ENCODE results near the gene ATL2. TPM values are rescaled to one million over a fixed set of nuclear protein-coding genes. Genes with fewer than 3 reads are reported as not detected.
"Not testable (repeated sequence)": the region's sequence is repeated elsewhere in the genome, so short reads cannot be mapped to it uniquely, and the experiment has no call there.

ATL2 gene
- total RNA-seq, 1 donor from 2014 or later: 77.5 TPM

DNA sequence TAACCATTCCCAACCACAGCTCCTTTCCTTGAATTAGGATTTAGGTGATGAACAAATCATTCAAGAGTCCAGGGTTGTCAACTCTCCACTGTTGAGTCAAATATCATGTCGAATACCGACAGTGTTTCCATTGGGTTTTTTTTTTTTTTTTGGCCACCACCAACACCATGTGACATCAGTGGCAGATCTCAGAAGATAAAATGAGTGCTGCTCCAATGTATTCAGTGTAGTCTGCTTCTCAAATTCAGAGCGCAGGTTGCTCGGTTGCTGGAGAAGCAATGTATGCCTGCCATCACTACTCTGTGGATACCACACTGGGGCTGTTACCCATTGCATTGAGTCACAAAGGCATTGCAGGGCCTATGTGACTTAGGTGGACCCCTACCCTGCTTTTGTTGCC lies 10.8 kb upstream of the ATL2 start:
- H3K4me3 ChIP-seq (ENCODE audit: low read depth, low read length): no peak overlapping the region
- DNase-seq (ENCODE audit: low read depth): no peak
- TF ChIP-seq, protein P1, sequence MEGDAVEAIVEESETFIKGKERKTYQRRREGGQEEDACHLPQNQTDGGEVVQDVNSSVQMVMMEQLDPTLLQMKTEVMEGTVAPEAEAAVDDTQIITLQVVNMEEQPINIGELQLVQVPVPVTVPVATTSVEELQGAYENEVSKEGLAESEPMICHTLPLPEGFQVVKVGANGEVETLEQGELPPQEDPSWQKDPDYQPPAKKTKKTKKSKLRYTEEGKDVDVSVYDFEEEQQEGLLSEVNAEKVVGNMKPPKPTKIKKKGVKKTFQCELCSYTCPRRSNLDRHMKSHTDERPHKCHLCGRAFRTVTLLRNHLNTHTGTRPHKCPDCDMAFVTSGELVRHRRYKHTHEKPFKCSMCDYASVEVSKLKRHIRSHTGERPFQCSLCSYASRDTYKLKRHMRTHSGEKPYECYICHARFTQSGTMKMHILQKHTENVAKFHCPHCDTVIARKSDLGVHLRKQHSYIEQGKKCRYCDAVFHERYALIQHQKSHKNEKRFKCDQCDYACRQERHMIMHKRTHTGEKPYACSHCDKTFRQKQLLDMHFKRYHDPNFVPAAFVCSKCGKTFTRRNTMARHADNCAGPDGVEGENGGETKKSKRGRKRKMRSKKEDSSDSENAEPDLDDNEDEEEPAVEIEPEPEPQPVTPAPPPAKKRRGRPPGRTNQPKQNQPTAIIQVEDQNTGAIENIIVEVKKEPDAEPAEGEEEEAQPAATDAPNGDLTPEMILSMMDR (conservative IDR thresholded peaks at IDR 0.05; ENCODE audit: low read depth, low read length): no peak

DNA sequence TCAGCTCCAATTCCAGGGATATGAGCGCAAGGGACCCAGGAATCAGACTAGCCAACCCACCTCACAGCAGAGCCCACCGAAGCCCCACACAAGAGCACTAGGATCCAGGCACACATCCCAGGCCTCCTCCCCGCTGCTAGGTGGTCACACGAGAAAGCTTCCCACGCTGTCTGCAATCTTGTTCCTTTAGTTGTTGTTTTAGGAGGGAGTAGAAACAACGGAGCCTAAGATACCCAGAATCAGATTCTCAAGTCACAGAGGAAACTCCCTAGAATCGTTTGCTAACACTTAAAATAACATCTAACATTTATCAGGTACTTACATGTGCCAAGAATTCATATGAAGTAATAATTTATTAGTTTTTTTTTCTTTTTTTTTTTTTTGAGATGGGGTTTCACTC lies 9.7 kb upstream of the ATL2 start:
- H3K4me3 ChIP-seq (ENCODE audit: low read depth, low read length): no peak overlapping the region
- TF ChIP-seq, protein P1 (conservative IDR thresholded peaks at IDR 0.05; ENCODE audit: low read depth, low read length): no peak
- no peak for DNase-seq (ENCODE audit: low read depth)

- DNase-seq (ENCODE audit: low read depth): no peak
- TF ChIP-seq, protein P1 (conservative IDR thresholded peaks at IDR 0.05; ENCODE audit: low read depth, low read length): no peak
- H3K4me3 ChIP-seq (ENCODE audit: low read depth, low read length): no peak overlapping the region
Measured at GRCh38 chr2:38386377-38386776, 9.3 kb upstream of the ATL2 start.

DNA sequence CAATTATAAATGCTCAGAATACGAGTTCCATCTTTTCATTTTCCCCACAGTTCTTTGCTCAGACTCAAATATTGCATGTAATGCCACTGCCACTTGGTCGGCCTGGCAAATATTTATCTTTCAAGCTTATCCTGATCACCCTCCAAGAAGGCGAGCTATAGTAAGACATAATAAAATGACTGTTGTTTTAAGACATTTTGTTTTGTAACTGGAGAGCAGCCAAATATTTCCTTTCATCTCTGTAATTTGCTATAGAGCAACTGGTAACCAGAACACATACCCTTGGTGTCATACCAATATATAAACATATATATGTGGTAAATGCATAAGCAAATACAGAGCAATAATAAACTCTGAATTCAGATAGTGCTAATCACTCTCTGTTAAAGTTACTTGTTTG lies 7.3 kb upstream of the ATL2 start:
- TF ChIP-seq, protein P1 (conservative IDR thresholded peaks at IDR 0.05; ENCODE audit: low read depth, low read length): no peak
- no peak overlapping the region for H3K4me3 ChIP-seq (ENCODE audit: low read depth, low read length)
- no peak for DNase-seq (ENCODE audit: low read depth)

- not testable (repeated sequence) for DNase-seq (ENCODE audit: low read depth); H3K4me3 ChIP-seq (ENCODE audit: low read depth, low read length)
Measured at GRCh38 chr2:38383741-38384140, 6.7 kb upstream of the ATL2 start.

DNA sequence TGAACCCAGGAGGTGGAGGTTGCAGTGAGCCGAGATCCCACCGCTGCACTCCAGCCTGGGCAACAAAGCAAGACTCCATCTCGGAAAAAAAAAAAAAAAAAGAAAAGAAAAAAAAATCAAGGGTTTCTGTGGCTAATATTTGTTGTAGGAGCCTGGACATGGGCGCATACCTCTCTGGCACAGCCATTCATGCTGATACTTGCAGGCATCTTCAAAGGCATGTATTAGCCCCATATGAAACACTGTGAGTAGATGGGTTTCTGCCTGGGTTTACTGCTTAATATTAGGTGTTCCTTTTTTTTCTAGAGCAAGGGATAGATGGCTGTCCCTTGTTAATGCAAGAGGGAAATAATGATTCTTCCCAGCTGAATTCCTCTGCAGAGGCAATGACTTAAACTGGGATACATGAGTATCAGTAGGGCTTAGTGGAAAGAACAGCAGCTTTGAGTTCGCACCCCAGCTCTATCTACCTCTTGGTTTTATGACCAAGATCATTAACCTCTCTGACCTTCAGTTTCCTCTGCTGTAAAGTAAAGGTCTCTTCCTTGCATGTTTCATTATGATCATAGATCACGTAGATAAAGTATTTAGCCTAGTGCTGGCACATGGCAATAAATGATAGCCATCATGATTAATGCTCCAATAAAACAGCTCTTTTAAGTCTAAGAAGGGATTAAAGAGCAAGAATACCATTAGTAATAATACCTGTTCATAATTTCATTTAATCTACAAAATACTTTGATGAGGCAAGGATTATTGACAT lies 4.5 kb upstream of the ATL2 start:
- no peak for DNase-seq (ENCODE audit: low read depth)
- H3K4me3 ChIP-seq (ENCODE audit: low read depth, low read length): no peak overlapping the region
- TF ChIP-seq, protein P1 (conservative IDR thresholded peaks at IDR 0.05; ENCODE audit: low read depth, low read length): no peak

GRCh38 chr2:38380397-38381130 lies 3.5 kb upstream of the ATL2 start:
- H3K4me3 ChIP-seq (ENCODE audit: low read depth, low read length): no peak overlapping the region
- TF ChIP-seq, protein P1 (conservative IDR thresholded peaks at IDR 0.05; ENCODE audit: low read depth, low read length): no peak
- DNase-seq (ENCODE audit: low read depth): no peak

All from epithelial cell of proximal tubule (primary cell).